GM23338 (cell line): ENCODE results near the gene CMIP. TPM values are rescaled to one million over a fixed set of nuclear protein-coding genes. Genes with fewer than 3 reads are reported as not detected.
A peak's percentile ranks its signal among the peaks of the same experiment; 100 is the strongest.

Experiments used
- ATAC-seq: fragments of 200-7000 bp; cut with Tn5 transposase; 3 replicates; pipeline ENCODE4 v1.9.1; 2020
- DNase-seq: peaks from one replicate; pipeline ENCODE4 v3.0.0-alpha.2; 2015; ENCODE audit warnings: low spot score
- H2AFZ ChIP-seq: fragments of 200-600 bp; sonication (generic); 2 replicates; pipeline ENCODE4 v1.8.0; 2016; ENCODE audit warnings: antibody characterized with exemption, mild to moderate bottlenecking, moderate library complexity
- H3F3A ChIP-seq: fragments of 200-600 bp; sonication (generic); replicated peaks from 2 replicates; pipeline ENCODE4 v1.8.0; 2017; ENCODE audit warnings: antibody characterized with exemption, mixed run types, low read depth
- H3K27ac ChIP-seq: fragments of 200-600 bp; sonication (generic); 2 replicates; pipeline ENCODE4 v1.6.1; 2016; ENCODE audit warnings: low read depth
- H3K27me3 ChIP-seq: fragments of 200-600 bp; sonication (generic); 2 replicates; pipeline ENCODE4 v1.8.0; 2016; ENCODE audit warnings: mild to moderate bottlenecking, mixed run types, moderate library complexity; ENCODE audit not compliant: insufficient read depth
- H3K36me3 ChIP-seq: fragments of 200-600 bp; sonication (generic); 2 replicates; pipeline ENCODE4 v1.8.0; 2016; ENCODE audit warnings: mild to moderate bottlenecking; ENCODE audit not compliant: insufficient read depth
- H3K4me1 ChIP-seq: fragments of 200-600 bp; sonication (generic); 2 replicates; pipeline ENCODE4 v1.8.0; 2016; ENCODE audit warnings: mild to moderate bottlenecking, moderate library complexity; ENCODE audit not compliant: insufficient read depth
- H3K4me2 ChIP-seq: fragments of 200-600 bp; sonication (generic); 2 replicates; pipeline ENCODE4 v1.7.1; 2017; ENCODE audit warnings: mixed run types
- H3K4me3 ChIP-seq: fragments of 200-600 bp; sonication (generic); 2 replicates; pipeline ENCODE4 v1.6.1; 2016; ENCODE audit warnings: mixed run types
- H3K79me2 ChIP-seq: fragments of 200-600 bp; sonication (generic); replicated peaks from 2 replicates; pipeline ENCODE4 v1.8.0; 2017; ENCODE audit warnings: mild to moderate bottlenecking; ENCODE audit not compliant: insufficient read depth
- H3K9me2 ChIP-seq: fragments of 200-600 bp; sonication (generic); 2 replicates; pipeline ENCODE4 v1.8.0; 2017; ENCODE audit not compliant: insufficient read depth
- H4K20me1 ChIP-seq: fragments of 200-600 bp; sonication (generic); replicated peaks from 2 replicates; pipeline ENCODE4 v1.8.0; 2017; ENCODE audit warnings: mild to moderate bottlenecking; ENCODE audit not compliant: insufficient read depth
- H3K27ac Mint-ChIP-seq: 2 replicates; pipeline ENCODE4 v1.8.0; 2020; ENCODE audit warnings: inconsistent platforms, mild to moderate bottlenecking, moderate library complexity, mixed read lengths
- H3K27me3 Mint-ChIP-seq: 3 replicates; pipeline ENCODE4 v1.8.0; 2022; ENCODE audit warnings: low read depth, mild to moderate bottlenecking, moderate library complexity, mixed read lengths, inconsistent platforms; ENCODE audit not compliant: insufficient read depth, poor library complexity
- H3K36me3 Mint-ChIP-seq: 3 replicates; pipeline ENCODE4 v1.8.0; 2021; ENCODE audit warnings: low read depth, mild to moderate bottlenecking, inconsistent platforms, moderate library complexity, mixed read lengths
- H3K4me1 Mint-ChIP-seq: 3 replicates; pipeline ENCODE4 v1.8.0; 2020; ENCODE audit warnings: mild to moderate bottlenecking, inconsistent platforms, mixed read lengths
- H3K4me3 Mint-ChIP-seq: 3 replicates; pipeline ENCODE4 v1.8.0; 2021; ENCODE audit warnings: moderate library complexity, mild to moderate bottlenecking, inconsistent platforms, mixed read lengths
- H3K9me3 Mint-ChIP-seq: 3 replicates; pipeline ENCODE4 v1.8.0; 2020; ENCODE audit warnings: moderate library complexity, mild to moderate bottlenecking, inconsistent platforms, mixed read lengths
- CREB1 ChIP-seq: fragments of 250-450 bp; sonication (Bioruptor Pico); IDR thresholded peaks from 2 replicates; pipeline ENCODE4 v1.5.0; 2020; ENCODE audit warnings: low read depth, mild to moderate bottlenecking, moderate library complexity
- ETS1 ChIP-seq: IDR thresholded peaks from 2 replicates; pipeline ENCODE4 v1.6.1; 2016; ENCODE audit warnings: antibody characterized with exemption
- EZH2 ChIP-seq: fragments of 200-600 bp; sonication (generic); IDR thresholded peaks from one replicate; pipeline ENCODE4 v1.8.0; 2017; ENCODE audit warnings: antibody characterized with exemption, mild to moderate bottlenecking, low read depth; ENCODE audit not compliant: unreplicated experiment
- EZH2phosphoT487 ChIP-seq: fragments of 200-600 bp; sonication (generic); IDR thresholded peaks from one replicate; pipeline ENCODE4 v1.8.1; 2018; ENCODE audit warnings: antibody characterized with exemption; ENCODE audit not compliant: unreplicated experiment
- JUNB ChIP-seq: IDR thresholded peaks from one replicate; pipeline ENCODE4 v1.6.1; 2016; ENCODE audit warnings: antibody characterized with exemption; ENCODE audit not compliant: unreplicated experiment
- NANOG ChIP-seq: IDR thresholded peaks from 2 replicates; pipeline ENCODE4 v1.6.1; 2016; ENCODE audit warnings: antibody characterized with exemption, borderline replicate concordance
- POLR2AphosphoS5 ChIP-seq: IDR thresholded peaks from 2 replicates; pipeline ENCODE4 v1.6.1; 2016; ENCODE audit warnings: antibody characterized with exemption, low read depth
- STAT1 ChIP-seq: IDR thresholded peaks from one replicate; pipeline ENCODE4 v1.6.1; 2016; ENCODE audit warnings: antibody characterized with exemption; ENCODE audit not compliant: unreplicated experiment
- ZNF114 ChIP-seq: fragments of 250-450 bp; sonication (Bioruptor Pico); IDR thresholded peaks from 2 replicates; pipeline ENCODE4 v1.5.0; 2020; ENCODE audit warnings: mild to moderate bottlenecking, moderate library complexity
- ZNF331 ChIP-seq: fragments of 250-450 bp; sonication (Bioruptor Pico); IDR thresholded peaks from 2 replicates; pipeline ENCODE4 v1.5.0; 2020; ENCODE audit warnings: low read depth, mild to moderate bottlenecking, moderate library complexity
- polyA plus RNA-seq: library from polyadenylated mRNA; unstranded; fragments of >200 nt; fragmentation: Nextera tagmentation; extraction: Ambion mirVana; gene quantifications from 2 replicates; pipeline ENCODE4 v1.2.1, GENCODE V29; 2016
- total RNA-seq: library from RNA; depleted of rRNA; stranded (reverse); fragments of >200 nt; shearing (Covaris generic); gene quantifications from 2 replicates; pipeline ENCODE4 v1.2.3, GENCODE V29; 2014
- TF ChIP-seq, protein P1 (sequence below), 2 experiments: fragments of 200-600 bp in 1 of 2; sonication (generic) in 1 of 2; conservative IDR thresholded peaks; 2 replicates each; pipeline versions ENCODE4 v1.5.1 to v1.6.1; 2016 to 2017; ENCODE audit warnings: antibody characterized with exemption in 2 of 2, low read depth in 2 of 2, mild to moderate bottlenecking in 2 of 2, moderate library complexity in 1 of 2
- TF ChIP-seq, protein P2 (sequence below): fragments of 250-450 bp; sonication (Bioruptor Pico); IDR thresholded peaks from 2 replicates; pipeline ENCODE4 v1.5.0; 2020; ENCODE audit warnings: mild to moderate bottlenecking, moderate library complexity
- TF ChIP-seq, protein P3 (sequence below): IDR thresholded peaks from one replicate; pipeline ENCODE4 v1.6.1; 2018; ENCODE audit warnings: antibody characterized with exemption; ENCODE audit not compliant: unreplicated experiment

Gene CMIP
- total and polyA plus RNA-seq, 2 experiments from 2014 or later: 9.5 to 62.3 TPM

DNA sequence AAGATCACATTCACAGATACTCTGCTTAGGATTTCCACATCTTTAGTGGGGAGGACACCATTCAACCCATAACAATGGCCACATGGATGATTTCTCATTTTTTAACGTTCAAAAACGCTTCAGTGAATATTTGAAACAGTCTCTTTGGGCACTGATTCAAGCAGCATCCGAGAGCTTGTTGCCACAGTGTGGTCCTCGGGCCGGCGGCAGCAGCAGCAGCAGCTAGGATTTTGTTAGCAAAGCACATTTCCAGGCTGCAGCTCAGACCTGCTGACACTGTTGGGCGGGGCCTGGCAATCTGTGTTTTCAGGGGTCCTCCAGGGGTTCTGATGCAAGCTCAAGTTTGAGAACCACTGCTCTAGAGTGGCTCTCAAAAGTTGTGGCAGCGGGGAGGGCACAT, 27.9 kb upstream of the CMIP start:
- H3K27me3 ChIP-seq: no peaks in the 10 kb centered on the region
- H3F3A ChIP-seq: no peaks in the 10 kb centered on the region
- no peaks in the 10 kb centered on the region for H4K20me1 ChIP-seq
- no peaks in the 10 kb centered on the region for H3K36me3 Mint-ChIP-seq
- H3K4me3 Mint-ChIP-seq: no peak overlapping the region
- H2AFZ ChIP-seq: peak overlapping the region; percentile 72
- peaks cover 4% of the 10 kb centered on the region for H3K9me3 Mint-ChIP-seq
- H3K27ac Mint-ChIP-seq: no peak overlapping the region
- peaks cover 18% of the 10 kb centered on the region for H3K4me1 ChIP-seq
- H3K4me1 Mint-ChIP-seq: peaks cover 23% of the 10 kb centered on the region
- H3K9me2 ChIP-seq: no peaks in the 10 kb centered on the region
- no peak overlapping the region for H3K27ac ChIP-seq
- no peaks in the 10 kb centered on the region for H3K36me3 ChIP-seq
- TF ChIP-seq, protein P1, sequence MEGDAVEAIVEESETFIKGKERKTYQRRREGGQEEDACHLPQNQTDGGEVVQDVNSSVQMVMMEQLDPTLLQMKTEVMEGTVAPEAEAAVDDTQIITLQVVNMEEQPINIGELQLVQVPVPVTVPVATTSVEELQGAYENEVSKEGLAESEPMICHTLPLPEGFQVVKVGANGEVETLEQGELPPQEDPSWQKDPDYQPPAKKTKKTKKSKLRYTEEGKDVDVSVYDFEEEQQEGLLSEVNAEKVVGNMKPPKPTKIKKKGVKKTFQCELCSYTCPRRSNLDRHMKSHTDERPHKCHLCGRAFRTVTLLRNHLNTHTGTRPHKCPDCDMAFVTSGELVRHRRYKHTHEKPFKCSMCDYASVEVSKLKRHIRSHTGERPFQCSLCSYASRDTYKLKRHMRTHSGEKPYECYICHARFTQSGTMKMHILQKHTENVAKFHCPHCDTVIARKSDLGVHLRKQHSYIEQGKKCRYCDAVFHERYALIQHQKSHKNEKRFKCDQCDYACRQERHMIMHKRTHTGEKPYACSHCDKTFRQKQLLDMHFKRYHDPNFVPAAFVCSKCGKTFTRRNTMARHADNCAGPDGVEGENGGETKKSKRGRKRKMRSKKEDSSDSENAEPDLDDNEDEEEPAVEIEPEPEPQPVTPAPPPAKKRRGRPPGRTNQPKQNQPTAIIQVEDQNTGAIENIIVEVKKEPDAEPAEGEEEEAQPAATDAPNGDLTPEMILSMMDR (conservative IDR thresholded peaks at IDR 0.05; ENCODE audit: low read depth in 2 of 2): no peak
- TF ChIP-seq EZH2phosphoT487: no peak
- no peak for TF ChIP-seq CREB1
- TF ChIP-seq JUNB: no peak
- no peak for TF ChIP-seq NANOG
- no peak for TF ChIP-seq ETS1
- TF ChIP-seq EZH2: no peak
- TF ChIP-seq POLR2AphosphoS5: no peak
- no peak for TF ChIP-seq ZNF114 (CRISPR knock-in tag)
- TF ChIP-seq, protein P2, sequence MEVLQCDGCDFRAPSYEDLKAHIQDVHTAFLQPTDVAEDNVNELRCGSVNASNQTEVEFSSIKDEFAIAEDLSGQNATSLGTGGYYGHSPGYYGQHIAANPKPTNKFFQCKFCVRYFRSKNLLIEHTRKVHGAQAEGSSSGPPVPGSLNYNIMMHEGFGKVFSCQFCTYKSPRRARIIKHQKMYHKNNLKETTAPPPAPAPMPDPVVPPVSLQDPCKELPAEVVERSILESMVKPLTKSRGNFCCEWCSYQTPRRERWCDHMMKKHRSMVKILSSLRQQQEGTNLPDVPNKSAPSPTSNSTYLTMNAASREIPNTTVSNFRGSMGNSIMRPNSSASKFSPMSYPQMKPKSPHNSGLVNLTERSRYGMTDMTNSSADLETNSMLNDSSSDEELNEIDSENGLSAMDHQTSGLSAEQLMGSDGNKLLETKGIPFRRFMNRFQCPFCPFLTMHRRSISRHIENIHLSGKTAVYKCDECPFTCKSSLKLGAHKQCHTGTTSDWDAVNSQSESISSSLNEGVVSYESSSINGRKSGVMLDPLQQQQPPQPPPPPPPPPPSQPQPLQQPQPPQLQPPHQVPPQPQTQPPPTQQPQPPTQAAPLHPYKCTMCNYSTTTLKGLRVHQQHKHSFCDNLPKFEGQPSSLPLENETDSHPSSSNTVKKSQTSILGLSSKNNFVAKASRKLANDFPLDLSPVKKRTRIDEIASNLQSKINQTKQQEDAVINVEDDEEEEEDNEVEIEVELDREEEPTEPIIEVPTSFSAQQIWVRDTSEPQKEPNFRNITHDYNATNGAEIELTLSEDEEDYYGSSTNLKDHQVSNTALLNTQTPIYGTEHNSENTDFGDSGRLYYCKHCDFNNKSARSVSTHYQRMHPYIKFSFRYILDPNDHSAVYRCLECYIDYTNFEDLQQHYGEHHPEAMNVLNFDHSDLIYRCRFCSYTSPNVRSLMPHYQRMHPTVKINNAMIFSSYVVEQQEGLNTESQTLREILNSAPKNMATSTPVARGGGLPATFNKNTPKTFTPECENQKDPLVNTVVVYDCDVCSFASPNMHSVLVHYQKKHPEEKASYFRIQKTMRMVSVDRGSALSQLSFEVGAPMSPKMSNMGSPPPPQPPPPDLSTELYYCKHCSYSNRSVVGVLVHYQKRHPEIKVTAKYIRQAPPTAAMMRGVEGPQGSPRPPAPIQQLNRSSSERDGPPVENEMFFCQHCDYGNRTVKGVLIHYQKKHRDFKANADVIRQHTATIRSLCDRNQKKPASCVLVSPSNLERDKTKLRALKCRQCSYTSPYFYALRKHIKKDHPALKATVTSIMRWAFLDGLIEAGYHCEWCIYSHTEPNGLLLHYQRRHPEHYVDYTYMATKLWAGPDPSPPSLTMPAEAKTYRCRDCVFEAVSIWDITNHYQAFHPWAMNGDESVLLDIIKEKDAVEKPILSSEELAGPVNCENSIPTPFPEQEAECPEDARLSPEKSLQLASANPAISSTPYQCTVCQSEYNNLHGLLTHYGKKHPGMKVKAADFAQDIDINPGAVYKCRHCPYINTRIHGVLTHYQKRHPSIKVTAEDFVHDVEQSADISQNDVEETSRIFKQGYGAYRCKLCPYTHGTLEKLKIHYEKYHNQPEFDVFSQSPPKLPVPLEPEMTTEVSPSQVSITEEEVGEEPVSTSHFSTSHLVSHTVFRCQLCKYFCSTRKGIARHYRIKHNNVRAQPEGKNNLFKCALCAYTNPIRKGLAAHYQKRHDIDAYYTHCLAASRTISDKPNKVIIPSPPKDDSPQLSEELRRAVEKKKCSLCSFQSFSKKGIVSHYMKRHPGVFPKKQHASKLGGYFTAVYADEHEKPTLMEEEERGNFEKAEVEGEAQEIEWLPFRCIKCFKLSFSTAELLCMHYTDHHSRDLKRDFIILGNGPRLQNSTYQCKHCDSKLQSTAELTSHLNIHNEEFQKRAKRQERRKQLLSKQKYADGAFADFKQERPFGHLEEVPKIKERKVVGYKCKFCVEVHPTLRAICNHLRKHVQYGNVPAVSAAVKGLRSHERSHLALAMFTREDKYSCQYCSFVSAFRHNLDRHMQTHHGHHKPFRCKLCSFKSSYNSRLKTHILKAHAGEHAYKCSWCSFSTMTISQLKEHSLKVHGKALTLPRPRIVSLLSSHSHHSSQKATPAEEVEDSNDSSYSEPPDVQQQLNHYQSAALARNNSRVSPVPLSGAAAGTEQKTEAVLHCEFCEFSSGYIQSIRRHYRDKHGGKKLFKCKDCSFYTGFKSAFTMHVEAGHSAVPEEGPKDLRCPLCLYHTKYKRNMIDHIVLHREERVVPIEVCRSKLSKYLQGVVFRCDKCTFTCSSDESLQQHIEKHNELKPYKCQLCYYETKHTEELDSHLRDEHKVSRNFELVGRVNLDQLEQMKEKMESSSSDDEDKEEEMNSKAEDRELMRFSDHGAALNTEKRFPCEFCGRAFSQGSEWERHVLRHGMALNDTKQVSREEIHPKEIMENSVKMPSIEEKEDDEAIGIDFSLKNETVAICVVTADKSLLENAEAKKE (CRISPR knock-in tag): no peak
- TF ChIP-seq STAT1: no peak
- TF ChIP-seq, protein P3, sequence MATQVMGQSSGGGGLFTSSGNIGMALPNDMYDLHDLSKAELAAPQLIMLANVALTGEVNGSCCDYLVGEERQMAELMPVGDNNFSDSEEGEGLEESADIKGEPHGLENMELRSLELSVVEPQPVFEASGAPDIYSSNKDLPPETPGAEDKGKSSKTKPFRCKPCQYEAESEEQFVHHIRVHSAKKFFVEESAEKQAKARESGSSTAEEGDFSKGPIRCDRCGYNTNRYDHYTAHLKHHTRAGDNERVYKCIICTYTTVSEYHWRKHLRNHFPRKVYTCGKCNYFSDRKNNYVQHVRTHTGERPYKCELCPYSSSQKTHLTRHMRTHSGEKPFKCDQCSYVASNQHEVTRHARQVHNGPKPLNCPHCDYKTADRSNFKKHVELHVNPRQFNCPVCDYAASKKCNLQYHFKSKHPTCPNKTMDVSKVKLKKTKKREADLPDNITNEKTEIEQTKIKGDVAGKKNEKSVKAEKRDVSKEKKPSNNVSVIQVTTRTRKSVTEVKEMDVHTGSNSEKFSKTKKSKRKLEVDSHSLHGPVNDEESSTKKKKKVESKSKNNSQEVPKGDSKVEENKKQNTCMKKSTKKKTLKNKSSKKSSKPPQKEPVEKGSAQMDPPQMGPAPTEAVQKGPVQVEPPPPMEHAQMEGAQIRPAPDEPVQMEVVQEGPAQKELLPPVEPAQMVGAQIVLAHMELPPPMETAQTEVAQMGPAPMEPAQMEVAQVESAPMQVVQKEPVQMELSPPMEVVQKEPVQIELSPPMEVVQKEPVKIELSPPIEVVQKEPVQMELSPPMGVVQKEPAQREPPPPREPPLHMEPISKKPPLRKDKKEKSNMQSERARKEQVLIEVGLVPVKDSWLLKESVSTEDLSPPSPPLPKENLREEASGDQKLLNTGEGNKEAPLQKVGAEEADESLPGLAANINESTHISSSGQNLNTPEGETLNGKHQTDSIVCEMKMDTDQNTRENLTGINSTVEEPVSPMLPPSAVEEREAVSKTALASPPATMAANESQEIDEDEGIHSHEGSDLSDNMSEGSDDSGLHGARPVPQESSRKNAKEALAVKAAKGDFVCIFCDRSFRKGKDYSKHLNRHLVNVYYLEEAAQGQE: no peak
- no peak for TF ChIP-seq ZNF331 (CRISPR knock-in tag)
- DNase-seq (no peak), ATAC-seq (no peak)
- H3K27me3 Mint-ChIP-seq: peaks cover 7% of the 10 kb centered on the region
- no peak overlapping the region for H3K4me3 ChIP-seq
- no peak overlapping the region for H3K4me2 ChIP-seq
- H3K79me2 ChIP-seq: no peaks in the 10 kb centered on the region
